NCI-H2196 treated with DMSO at 0.1 percent for 48 hours (cell line): ENCODE measurements around the gene YPEL1.
"Not testable (repeated sequence)": the region's sequence is repeated elsewhere in the genome, so short reads cannot be mapped to it uniquely, and the experiment has no call there.

Source experiments
- DNase-seq: peaks from one replicate; lab custom pipeline; 2025; ENCODE audit not compliant: unreplicated experiment; lab: John Stamatoyannopoulos, UW

Gene YPEL1

GRCh38 chr22:21686193-21686608 lies 49.4 kb downstream of the YPEL1 start:
- no peak for DNase-seq

DNA sequence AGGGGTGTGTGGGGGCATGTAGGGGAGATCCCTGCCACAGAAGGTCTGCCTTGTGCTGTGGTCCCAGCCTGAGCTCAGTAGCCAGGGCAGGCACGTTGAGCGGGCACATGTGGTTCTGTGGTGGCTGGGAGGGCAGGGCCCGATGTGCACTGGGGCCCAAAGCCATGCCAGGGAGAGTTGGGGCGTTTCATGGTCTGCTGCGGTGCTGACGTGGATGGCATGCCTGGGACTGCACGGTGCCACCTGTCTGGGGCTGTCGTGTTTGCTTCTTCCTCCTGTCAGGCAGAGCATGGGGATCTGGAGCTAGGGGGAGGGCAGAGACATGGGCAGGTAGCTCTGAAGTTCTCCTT lies 50.5 kb downstream of the YPEL1 start:
- DNase-seq, result no peak

DNA sequence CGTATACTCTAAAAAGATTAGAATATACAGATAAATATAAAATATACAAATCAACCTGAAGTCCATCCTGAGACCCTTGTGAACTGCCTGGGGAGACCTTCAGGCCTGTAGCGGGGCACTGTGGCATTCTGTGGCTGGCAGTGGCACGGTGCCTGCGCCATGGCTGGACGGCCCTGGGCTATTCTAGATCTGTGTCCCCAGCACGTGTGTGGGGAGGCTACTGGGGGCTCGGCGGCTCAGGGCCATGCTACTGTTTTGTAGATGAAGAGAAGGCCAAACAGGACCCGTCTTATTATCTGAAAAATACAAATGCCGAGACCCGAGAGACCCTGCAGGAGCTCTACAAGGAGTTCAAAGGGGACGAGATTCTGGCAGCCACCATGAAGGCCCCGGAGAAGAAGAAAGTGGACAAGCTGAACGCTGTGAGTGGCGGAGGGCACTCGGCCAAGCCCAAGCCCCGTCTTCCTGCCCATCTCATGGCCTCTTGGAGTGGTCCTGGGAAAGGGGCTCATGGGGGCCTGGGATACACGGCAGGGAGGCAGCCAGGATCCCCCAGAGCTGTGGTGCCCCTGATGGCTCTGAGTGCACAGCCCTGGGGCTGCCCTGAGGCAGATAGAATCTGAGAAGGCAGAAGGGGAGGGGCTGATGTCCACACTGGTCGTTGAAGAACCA lies 51.0 kb downstream of the YPEL1 start:
- no peak for DNase-seq

DNA sequence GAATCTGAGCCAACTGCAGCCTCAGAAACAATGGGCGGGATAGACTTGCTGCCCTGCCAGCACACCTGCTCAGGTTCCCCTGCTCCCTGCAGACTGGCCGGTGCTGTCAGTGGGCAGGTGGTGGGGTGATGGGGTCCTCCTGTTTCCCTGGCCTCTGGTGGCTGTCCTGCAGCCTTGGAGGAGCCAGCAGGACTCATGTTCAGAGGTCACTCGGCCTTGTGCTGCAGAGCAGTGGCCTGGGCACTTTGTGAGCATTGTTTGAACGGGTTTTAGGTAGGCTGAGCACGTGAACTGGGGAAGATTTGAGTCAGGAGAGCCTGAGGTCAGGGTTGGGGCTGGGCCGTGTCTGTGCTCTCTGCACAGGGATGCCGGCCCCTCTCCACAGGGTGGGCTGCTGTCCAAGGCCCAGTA lies 52.2 kb downstream of the YPEL1 start:
- no peak for DNase-seq

DNA sequence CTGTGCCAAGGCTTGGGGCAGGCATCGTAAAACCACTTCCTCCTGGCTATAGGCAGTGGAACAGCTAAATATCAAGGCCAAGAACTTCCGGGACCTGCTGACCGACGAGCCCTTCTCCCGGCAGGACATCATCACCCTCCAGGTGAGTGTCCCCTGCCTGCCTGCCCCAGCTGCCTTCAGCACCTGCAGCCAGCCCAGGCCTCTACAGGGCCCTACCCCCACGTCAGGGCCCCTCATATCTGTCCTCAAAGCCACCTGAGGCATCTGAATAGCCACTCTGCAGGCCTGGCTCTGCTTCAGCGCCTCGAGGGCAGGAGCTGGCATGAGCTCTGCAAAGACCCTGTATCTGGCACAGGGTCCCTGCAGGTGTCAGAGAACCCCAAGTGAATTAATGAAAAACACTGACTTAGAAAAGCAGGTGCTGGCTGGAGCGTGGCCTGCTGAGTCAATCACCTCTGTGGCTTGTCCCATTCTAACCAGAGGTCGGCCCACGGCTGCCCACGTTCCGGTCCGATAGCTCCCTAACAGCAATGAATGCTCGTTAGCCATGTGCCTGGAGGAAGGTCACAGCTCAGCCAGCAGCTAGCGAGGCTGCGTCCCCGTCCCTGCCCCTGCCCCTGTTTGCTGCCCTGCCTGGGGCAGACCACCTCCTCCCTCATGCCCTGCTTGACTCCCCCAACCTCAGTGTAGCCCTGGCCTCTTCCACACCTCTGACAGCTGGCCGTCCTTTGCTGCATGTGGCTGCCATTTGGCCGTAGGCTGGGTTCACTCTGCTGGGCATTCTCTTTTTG lies 53.0 kb downstream of the YPEL1 start:
- DNase-seq, result no peak

DNA sequence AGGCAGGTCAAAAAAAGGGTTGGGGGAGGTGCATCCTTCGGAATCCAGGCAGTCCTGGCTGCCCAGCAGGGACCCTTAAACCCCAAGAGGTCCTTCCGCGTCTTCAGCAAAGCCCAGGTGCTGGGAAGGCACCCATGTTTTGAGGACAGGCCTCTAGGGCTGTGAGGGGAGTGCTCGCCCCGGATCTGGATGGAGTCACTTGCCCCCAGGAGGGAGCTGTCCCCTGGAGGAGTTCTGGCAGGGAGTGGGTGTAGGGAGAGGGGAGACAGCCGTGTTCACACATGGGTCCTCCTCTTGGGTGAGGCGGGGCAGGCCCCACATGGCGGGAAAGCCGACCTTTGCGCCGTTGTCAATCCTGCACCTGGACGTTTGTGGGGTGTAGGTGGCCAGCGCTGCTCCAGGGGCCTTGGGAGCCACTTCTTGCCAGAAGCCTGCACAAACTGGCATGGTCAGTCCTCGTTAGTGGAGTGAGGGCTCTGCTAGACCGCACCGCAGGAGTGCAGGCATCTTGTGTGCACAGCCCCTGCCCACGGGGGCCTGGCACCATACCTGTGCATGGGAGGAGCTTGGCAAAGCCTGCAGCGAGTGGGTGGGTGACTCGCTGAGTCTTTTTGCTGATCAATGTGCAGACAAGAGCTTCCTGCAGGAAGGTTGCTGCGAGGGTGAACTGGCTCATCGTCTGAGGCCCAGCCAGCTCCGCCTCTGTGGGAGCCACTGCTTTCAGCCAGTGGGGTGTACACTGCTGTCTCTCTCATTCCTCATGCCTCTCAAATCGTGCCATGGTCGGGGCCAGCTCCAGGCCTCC lies 53.8 kb downstream of the YPEL1 start:
- DNase-seq, result no peak

GRCh38 chr22:21680830-21681565 lies 54.6 kb downstream of the YPEL1 start:
- DNase-seq, result no peak

DNA sequence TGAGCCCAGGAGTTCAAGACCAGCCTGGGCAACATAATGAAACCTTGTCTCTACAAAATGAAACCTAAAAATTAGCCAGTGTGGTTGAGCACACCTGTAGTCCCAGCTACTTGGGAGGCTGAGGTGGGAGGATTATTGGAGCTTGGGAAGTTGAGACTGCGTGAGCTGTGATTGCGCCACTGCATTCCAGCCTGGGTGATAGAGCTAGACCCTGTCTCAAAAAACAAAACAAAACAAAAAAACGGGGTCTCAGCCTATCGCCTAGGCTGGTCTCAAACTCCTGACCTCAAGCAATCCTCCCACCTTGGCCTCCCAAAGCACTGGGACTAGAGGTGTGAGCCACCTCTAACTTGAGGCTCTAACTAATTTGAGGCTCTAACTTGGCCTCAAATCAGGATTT lies 56.2 kb downstream of the YPEL1 start:
- DNase-seq, result no peak

DNA sequence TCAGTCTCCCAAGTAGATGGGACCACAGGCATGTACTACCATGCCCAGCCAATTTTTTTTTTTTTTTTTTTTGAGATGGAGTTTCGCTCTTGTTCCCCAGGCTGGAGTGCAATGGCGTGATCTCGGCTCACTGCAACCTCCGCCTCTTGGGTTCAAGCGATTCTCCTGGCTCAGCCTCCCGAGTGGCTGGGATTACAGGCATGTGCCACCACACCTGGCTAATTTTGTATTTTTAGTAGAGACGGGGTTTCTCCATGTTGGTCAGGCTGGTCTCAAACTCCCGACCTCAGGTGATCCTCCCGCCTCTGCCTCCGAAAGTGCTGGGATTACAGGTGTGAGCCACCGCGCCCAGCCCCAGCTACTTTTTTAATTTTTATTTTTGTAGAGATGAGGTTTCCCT lies 56.8 kb downstream of the YPEL1 start:
- DNase-seq, result not testable (repeated sequence)

DNA sequence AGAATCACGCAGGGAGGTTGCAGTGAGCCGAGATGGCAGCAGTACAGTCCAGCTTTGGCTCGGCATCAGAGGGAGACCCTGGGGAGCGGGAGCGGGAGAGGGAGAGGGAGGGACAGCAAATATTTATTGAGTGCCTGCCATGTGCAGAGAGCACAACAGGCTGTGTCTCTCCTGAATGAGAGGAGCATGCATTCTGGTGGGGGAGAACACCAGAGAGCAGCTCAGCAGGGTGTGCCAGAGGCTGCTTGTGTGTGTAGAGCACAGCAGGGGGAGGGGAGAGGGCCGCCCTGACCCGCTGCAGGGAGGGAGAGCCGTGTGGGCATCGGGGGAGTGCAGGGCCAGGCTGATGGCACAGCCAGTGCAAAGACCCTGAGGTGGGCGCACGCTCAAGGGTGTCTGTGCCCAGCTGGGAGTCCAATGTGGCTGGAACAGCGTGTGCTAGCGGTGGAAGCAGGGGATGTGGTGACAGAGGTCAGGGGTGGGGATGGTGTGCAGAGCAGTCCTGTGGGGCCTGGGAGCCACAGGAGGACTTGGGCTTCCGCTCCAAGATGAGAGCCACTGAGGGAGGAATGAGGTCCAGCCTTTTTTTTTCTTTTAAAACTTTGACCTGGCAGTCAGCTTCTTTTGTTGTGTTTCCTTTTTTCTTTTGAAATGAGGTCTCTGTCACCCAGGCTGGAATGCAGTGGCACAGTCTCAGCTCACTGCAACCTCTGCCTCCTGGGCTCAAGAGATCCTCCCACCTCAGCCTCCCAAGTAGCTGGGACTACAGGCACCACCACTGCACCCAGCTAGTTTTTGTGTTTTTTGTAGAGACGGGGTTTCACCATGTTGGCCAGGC lies 57.8 kb downstream of the YPEL1 start:
- no peak for DNase-seq

DNA sequence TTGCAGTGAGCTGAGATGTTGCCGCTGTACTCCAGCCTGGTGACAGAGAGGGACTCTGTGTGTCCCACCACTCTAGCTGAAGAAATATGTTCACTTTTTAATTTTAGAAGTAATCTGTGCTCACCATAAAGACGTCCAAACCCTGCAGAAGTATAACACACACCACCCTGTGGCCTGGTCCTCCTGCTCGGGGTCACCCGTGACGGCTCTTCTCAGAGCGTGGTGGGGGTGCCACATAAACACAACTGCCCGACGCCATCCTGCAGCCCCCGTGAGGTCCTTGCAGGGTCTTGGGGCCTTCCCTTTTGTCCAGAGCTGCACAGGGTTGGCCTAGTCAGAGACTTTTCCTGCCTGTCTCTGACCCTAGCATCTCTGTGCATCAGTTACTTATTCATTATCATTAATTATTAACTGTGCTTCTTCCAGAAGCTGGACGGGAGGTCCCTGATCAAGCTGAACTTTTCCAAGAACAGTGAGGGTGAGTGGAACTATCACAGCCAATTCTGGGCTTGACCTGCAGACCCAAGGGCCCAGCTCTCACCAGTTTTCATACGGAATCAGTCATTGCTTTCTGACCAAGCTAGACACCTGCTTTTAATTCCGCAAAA lies 60.9 kb downstream of the YPEL1 start:
- no peak for DNase-seq

- no peak for DNase-seq
These were observed 61.9 kb downstream of the YPEL1 start for GRCh38 chr22:21673534-21674321.

DNA sequence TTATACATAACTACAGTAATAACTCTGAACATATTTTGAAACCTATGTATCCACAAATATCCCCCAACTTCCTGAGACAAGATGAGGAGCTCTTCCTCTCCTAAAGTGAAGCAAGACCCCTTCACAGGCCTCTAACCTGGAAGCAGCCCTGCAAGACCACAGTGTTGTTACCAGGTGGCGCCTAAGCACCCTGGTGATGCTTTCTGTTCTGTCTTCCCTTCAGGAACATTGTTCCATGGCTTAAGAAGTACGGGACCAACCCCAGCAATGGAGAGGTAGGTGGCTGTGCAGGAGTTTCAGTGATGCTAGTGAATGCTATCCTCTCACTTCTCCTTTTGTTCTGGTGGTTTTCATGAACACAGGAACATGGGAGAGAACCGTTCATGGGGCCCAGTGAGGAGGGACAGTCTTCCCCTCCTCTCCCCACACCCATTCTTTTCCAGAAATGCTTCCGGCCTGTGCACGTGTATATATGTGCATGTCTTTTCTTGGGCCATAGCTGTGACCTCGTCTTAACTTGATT lies 63.4 kb downstream of the YPEL1 start:
- DNase-seq, result no peak

DNA sequence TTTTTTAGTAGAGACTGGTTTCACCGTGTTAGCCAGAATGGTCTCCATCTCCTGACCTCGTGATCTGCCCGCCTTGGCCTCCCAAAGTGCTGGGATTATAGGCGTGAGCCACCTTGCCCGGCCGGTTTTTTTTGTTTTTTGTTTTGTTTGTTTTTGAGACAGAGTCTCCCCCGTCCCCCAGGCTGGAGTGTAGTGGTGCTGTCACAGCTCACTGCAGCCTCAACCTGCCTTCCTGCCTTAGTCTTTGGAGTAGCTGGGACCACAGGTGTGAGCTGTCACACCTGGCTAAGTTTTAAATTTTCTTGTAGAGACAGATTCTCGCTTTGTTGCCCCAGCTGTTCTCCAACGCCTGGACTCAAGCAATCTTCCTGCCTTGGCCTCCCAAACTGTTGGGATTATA lies 66.6 kb downstream of the YPEL1 start:
- no peak for DNase-seq

DNA sequence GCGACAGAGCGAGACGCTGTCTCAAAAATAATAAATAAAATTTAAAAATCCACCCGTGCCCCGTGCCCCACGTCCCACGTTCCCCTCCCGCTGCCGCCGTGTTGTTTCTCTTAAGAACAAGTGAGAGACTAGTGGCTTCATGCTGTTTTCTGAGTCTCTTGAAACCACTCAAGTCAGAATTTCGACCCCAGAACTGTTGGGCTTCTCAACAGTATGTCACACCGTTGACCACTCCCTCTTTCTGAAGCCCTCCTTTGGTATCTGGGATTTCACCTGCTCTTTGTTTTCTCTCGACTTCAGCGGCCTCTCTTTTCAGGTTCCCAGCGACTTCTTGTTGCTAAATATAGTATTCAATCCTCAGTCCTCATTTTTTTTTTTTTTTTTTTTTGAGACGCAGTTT lies 68.8 kb downstream of the YPEL1 start:
- no peak for DNase-seq

- no peak for DNase-seq
These were observed 70.3 kb downstream of the YPEL1 start for GRCh38 chr22:21665047-21665851.

DNA sequence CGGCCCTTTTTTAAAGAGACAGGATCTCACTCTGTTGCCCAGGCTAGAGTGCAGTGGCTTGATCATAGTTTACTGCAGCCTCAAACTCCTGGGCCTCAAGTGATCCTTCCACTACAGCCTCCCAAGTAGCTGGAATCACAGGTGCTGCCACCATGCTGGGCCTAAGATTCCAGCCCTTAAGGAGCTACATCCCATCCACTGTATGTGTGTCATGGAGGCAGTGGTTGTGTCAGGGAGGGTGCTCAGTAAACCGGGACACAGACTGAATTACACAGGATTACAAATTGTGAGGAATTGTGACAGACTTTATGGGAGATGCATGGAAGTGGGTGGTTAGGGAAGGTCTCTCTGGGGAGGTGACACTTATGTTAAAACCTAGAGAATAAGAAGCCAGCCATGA lies 71.9 kb downstream of the YPEL1 start:
- DNase-seq, result no peak

DNA sequence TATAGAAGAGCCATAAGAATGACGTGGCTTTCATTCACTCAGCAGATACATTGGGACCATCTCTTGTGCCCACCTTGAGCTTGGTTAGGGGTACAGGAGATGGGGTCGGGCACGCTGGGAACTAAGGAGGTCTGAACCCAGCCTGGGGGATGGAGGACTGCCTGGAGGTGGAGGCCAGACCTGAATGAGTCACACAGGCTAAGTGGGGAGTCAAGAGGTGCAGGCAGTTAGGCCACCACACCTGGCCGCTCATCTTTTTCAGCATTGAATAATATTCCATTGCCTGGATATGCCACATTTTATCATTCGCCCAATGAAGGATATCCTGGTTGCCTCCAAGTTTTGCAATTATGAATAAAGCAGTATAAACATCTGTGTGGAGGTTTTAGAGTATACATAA lies 73.6 kb downstream of the YPEL1 start:
- no peak for DNase-seq
